Myocyte (in vitro differentiated cells): ENCODE data around the gene PHKB. TPM values are rescaled to one million over a fixed set of nuclear protein-coding genes. Genes with fewer than 3 reads are reported as not detected.

ENCODE experiments used
- DNase-seq: peaks from one replicate; pipeline ENCODE4 v3.0.0-alpha.2; 2012; ENCODE audit warnings: low read depth
- total RNA-seq: library from RNA; depleted of rRNA; stranded (reverse); fragments of >200 nt; gene quantifications from 2 replicates; pipeline ENCODE4 v1.2.3, GENCODE V29; 2014

The PHKB gene
- total RNA-seq, 1 donor from 2014 or later, result 34.8 TPM

GRCh38 chr16:47622451-47623176, 161.5 kb downstream of the PHKB start:
- no peak for DNase-seq

- DNase-seq, result no peak
Measured at GRCh38 chr16:47624563-47624962, 163.4 kb downstream of the PHKB start.

DNA sequence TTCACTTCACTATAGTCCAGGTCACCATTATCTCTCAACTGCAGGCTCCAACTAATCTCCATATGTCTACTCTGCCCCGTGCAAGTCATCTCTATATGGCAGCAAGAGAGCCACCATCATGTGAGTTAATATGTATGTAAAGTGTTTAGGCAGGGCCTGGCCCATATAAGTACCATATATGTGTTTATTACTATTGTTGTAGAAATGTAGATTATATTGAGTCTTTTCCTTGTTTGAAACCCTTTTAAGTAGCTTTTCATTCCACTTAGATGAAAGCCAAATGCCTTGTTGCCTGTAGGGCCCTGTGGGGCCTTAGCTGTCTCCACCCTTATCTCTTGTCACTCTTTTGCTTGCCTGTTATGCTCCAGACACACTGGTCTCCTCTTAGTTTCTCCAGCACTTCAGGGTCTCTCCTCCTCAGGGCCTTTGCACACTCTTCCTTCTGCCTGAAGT, 164.0 kb downstream of the PHKB start:
- no peak for DNase-seq

- DNase-seq, result no peak
Measured at GRCh38 chr16:47626246-47626645, 165.1 kb downstream of the PHKB start.

GRCh38 chr16:47627085-47627639, 166.0 kb downstream of the PHKB start:
- DNase-seq, result no peak

DNA sequence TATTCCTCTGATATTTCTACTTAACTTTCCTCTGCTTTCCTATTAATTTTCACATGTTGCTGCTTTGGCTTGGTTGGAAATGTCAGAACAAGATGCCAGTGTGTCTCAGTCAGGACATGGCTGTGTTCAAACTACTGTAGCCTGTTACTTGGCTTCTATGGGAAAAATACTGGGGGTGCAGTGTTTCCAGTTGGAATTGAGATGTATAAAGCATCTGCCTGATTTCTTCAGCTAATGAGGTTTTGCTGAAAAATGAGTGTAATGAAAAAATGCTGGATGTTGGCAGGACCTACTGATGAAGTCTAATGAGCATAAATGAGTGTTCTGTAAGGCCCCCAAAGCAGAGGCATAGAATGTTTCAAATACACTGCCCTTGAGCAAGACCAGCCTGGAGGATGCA, 166.6 kb downstream of the PHKB start:
- DNase-seq, result no peak

DNA sequence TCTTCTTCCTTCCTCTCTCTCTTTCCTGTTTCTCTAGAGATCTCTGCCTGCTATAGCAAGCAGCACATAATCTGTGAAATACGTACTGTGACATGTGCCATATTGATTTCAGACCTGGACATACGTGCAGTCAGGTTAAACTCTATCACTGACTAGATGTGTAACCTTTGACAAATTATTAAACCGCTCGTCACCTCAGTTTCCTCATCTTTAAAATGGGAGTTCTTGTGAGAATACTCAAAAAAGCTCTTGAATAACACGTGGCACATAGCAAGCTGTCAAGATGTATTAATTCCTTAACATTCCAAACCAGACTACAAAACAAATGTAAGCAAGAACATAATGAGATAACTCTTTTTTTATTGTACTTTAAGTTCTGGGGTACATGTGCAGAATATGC, 170.0 kb downstream of the PHKB start:
- DNase-seq, result no peak

GRCh38 chr16:47634126-47634525, 173.0 kb downstream of the PHKB start:
- DNase-seq, result no peak

- DNase-seq, result no peak
Measured at GRCh38 chr16:47634727-47635126, 173.6 kb downstream of the PHKB start.

DNA sequence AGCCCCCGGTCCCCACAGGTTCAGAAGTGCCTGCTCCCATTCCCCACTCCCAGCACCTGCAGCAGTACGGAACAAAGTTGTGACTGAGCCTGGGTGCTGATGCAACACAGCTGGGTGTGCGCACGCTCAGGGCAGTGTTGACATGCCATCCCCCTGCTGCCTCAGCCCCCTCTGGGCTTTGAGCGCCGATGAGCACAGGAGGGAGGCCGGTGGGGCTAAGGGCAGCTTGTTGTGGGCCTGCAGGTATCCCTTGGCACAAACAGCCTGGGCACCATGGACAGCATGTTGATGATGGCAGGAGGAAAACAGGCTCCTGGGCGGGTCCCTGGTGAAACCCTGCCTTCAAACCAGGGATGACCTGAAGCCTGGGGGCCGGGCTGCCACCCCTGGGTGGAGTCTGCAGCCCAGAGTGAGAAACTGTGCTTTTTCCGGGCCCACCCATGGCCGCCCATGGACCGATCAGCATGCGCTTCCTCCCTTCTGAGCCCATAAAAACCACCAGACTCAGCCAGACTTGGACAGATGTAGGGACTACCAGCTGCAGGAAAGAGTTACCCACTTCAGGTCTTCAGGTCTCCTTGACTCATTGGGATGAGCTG, 175.5 kb downstream of the PHKB start:
- DNase-seq, result no peak

DNA sequence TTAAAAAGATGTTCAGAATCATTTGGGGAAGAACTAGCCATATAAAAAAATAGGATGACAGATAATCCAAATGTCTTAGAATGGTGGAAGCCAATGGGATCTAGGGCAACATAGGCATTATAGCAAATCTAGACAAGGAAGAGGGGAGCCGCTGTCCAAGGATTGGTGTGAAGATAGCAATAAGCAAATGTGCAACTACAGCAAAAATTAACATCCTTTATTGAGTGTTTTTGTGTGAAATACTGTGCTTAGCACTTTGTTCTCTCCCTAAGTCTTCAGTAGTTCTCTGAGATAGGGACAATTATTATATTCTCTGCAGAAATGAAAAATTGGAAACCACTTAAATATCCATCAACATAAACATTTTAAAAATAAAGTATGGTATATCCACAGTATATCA, 177.0 kb downstream of the PHKB start:
- no peak for DNase-seq

DNA sequence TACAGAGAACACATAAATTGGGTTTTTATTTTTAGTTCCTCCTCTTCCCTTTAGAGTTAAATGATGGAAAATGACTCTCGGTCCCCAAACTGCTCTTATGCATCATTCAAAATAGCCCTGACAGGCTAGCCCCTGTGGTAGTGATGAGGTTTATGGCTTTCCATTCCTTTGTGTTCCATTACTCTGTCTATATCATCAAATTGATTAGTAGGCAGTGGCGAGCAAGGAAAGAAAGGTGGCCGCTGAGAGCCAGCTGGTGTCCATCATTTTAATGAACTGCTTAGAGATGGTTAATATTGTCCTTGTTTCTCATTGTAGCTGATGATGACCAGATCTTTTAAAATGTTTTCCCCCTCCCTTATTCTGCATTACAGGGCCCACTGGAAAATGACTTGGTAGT, 179.5 kb downstream of the PHKB start:
- no peak for DNase-seq

DNA sequence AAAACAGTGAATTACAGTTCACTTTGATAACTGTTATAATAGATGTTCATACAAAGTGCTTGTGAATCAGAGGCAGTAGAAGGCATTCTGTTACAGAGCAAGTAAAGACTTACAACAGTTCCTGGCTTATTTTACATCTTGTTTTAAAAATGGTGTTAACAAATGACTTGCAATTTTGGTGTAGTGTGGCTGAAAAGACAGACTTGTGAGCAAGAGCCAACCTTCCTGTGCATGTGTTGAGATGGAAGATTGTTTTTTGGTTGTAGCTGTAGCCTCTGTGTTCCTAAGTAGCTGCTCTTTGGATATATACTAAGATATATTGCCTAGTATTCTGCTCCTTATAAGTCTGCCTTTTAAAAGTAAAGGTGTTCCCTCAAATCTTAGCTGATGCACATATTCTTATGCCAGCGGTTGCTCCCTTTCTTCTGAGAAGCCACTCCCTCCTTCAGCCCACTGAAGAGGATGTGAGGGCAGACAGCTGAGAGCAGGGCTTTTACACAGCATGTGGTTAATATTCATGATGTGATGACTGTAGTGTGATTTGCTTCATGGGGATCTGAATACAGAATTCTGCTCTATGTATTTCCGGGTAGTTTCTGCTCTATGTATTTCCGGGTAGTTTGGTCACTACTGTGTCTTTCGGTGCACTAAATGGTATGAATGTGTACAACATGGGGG, 182.3 kb downstream of the PHKB start:
- peak; percentile 51 for DNase-seq

GRCh38 chr16:47644166-47644565, 183.0 kb downstream of the PHKB start:
- peak; percentile 56 for DNase-seq

DNA sequence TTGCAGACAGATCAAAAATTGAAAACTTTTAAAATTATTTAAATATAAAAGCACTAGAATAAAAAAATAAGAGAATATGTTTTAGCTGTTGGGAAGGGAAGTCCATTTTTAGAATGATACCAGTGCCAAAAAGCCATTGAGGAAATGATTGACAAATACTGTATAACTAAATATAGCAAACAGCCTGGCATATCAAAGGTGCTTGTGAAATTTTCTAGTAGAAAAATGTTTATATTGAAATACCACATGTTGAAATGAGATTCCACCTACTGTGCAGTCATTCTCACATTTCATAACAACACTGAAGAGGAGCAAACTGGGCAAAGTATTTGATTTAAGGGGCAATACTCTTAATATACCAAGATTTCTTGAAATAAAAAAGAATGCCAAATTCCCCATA, 183.5 kb downstream of the PHKB start:
- DNase-seq, result no peak

DNA sequence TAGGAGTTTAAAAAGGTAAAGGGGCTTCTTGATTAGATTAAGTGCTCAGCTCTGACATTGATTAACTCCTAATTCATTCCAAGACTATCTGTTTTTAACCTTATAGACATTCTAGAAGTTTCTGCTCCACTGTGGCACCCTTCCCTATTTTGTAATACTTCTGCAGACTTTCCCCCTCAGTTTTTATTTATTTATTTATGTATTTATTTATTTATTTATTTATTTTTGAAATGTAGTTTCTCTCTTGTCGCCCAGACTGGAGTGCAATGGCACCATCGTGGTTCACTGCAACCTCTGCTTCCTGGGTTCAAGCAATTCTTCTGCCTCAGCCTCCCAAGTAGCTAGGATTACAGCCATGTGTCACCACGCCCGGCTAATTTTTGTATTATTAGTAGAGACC, 185.8 kb downstream of the PHKB start:
- DNase-seq, result no peak

DNA sequence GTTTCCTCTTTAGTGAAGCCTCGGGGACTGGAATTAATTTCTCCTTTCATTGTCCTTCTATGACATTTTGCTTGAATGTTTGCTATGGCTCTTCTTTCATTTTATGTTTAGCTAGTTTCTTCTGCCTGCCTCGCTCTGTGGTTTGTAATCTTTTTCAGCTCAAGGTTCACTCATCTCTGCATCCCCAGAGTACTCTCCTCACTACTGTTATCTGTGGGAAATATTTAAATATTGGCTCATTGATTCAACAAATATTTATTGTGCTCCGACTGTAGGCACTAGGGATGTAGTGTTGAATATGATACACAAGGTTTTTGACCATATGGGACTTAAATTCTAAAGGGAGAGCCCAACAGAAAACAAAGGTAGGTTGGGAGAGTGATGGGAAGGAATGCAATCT, 195.9 kb downstream of the PHKB start:
- no peak for DNase-seq

DNA sequence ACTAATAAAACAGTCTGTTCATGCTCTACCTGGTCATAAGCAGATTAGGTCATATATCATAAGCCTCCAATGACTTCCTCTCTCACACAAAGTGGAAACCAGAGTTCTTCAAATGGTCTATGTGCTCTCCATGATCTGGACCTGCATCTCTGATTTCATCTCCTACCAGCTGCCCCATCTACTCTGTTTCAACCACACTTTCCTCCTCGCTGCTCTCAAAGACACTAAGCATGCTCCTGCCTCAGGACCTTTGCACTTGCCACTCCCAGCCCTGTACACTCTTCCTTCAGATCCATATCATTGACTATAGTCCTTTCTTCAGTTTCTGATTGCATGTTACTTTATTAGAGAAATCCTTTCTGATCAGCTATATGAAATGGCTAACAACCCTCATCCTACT, 196.8 kb downstream of the PHKB start:
- DNase-seq, result no peak

GRCh38 chr16:47660540-47660939, 199.4 kb downstream of the PHKB start:
- DNase-seq, result no peak

GRCh38 chr16:47664653-47665325, 203.7 kb downstream of the PHKB start:
- no peak for DNase-seq

DNA sequence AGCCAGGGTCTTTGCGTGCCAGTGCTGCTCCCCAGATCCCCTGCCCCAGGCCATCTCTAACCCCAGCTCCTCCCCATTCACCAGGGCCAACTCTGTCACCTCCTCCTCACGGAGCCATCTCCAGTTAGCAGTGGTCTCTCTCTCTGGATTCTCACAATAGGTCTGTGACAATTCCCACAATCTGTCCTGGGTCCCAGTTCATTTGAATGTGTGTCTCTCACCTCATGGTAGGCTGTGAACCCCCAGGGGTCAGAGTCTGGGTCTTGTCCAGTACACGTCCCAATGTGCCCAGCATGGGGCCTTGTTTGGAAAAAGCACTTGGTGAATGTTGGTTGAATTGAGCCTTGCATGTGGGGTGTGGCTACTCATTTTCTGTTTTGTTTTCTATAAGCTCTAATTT, 205.3 kb downstream of the PHKB start:
- DNase-seq, result no peak

- no peak for DNase-seq
Measured at GRCh38 chr16:47667956-47668355, 206.8 kb downstream of the PHKB start.
